ENCODE results near the gene PEX5L. TPM values are rescaled to one million over a fixed set of nuclear protein-coding genes. Genes with fewer than 3 reads are reported as not detected.

The PEX5L gene
- total and polyA plus RNA-seq, 8 donors: 0.08 to 2.4 TPM; not detected in 6

- H3K4me1 ChIP-seq: peaks cover 0 to 11% (median 0%) of the 10 kb centered on the region in 4 donors
- H3K27me3 ChIP-seq: no peaks in the 10 kb centered on the region
- TF ChIP-seq EP300 (IDR thresholded peaks at IDR 0.05) (no peak), POLR2AphosphoS5 (IDR thresholded peaks at IDR 0.05) (no peak), CTCF (IDR thresholded peaks at IDR 0.05) (no peak), POLR2A (IDR thresholded peaks at IDR 0.05) (no peak)
- no peak overlapping the region for H3K4me3 ChIP-seq
- no peaks in the 10 kb centered on the region for H3K9me3 ChIP-seq
- H3K36me3 ChIP-seq: no peaks in the 10 kb centered on the region
- DNase-seq: no peak
- H3K27ac ChIP-seq: no peak overlapping the region
- intact Hi-C loops (cut with DNase I; ENCODE audit: low total_unique reads): no loop called here
- WGBS, 5 donors: 40 to 53% (median 45%) methylated on average over 4 of the region's 4 CpGs
These were observed 155.9 kb downstream of the PEX5L start for GRCh38 chr3:179880868-179881267.

- no peak for DNase-seq
- Histone ChIP-seq H3K9me3 (no peaks in the 10 kb centered on the region), H3K27ac (no peak overlapping the region), H3K4me1 (no peaks in the 10 kb centered on the region), H3K36me3 (no peaks in the 10 kb centered on the region), H3K27me3 (no peaks in the 10 kb centered on the region), H3K4me3 (no peak overlapping the region)
- 73 to 87% (median 77%) methylated on average over 3 of the region's 3 CpGs for WGBS, 5 donors
- TF ChIP-seq CTCF (IDR thresholded peaks at IDR 0.05) (no peak), EP300 (IDR thresholded peaks at IDR 0.05) (no peak), POLR2A (IDR thresholded peaks at IDR 0.05) (no peak), POLR2AphosphoS5 (IDR thresholded peaks at IDR 0.05) (no peak)
- intact Hi-C loops (cut with DNase I; ENCODE audit: low total_unique reads): no loop called here
These were observed 160.3 kb downstream of the PEX5L start for GRCh38 chr3:179876440-179876839.

GRCh38 chr3:179872842-179873241 is 163.9 kb downstream of the PEX5L start:
- Histone ChIP-seq H3K4me3 (no peak overlapping the region), H3K27ac (no peak overlapping the region), H3K9me3 (no peaks in the 10 kb centered on the region), H3K4me1 (no peaks in the 10 kb centered on the region), H3K36me3 (no peaks in the 10 kb centered on the region), H3K27me3 (no peaks in the 10 kb centered on the region)
- intact Hi-C loops (cut with DNase I; ENCODE audit: low total_unique reads): no loop called here
- TF ChIP-seq CTCF (IDR thresholded peaks at IDR 0.05) (no peak), POLR2A (IDR thresholded peaks at IDR 0.05) (no peak), POLR2AphosphoS5 (IDR thresholded peaks at IDR 0.05) (no peak)
- DNase-seq: no peak
- WGBS, 5 donors: 57 to 74% (median 68%) methylated on average over 5 of the region's 5 CpGs

- Histone ChIP-seq H3K36me3 (no peaks in the 10 kb centered on the region), H3K9me3 (no peaks in the 10 kb centered on the region), H3K4me1 (no peaks in the 10 kb centered on the region), H3K4me3 (no peak overlapping the region), H3K27ac (no peak overlapping the region), H3K27me3 (no peaks in the 10 kb centered on the region)
- TF ChIP-seq CTCF (IDR thresholded peaks at IDR 0.05) (no peak), POLR2A (IDR thresholded peaks at IDR 0.05) (no peak), POLR2AphosphoS5 (IDR thresholded peaks at IDR 0.05) (no peak), EP300 (IDR thresholded peaks at IDR 0.05) (no peak)
- DNase-seq: no peak
- 58 to 77% (median 65%) methylated on average over 4 of the region's 4 CpGs for WGBS, 5 donors
- intact Hi-C loops (cut with DNase I; ENCODE audit: low total_unique reads): no loop called here
These were observed 165.0 kb downstream of the PEX5L start for GRCh38 chr3:179871782-179872181.

All from stomach (tissue), 9 donors.